Left ventricle myocardium inferior (tissue), 1 donor: ENCODE measurements around the gene RNF25. TPM values are rescaled to one million over a fixed set of nuclear protein-coding genes. Genes with fewer than 3 reads are reported as not detected.
"Not testable (repeated sequence)": the region's sequence is repeated elsewhere in the genome, so short reads cannot be mapped to it uniquely, and the experiment has no call there.

Source experiments
- DNase-seq: peaks from one replicate; pipeline ENCODE4 v3.0.0-alpha.2; 2020
- H3K27ac ChIP-seq: fragments of 200-600 bp; replicated peaks from 2 replicates; pipeline ENCODE4 v1.8.0; 2021
- H3K27me3 ChIP-seq: fragments of 200-600 bp; 2 replicates; pipeline ENCODE4 v1.8.0; 2021; ENCODE audit warnings: low read depth
- H3K36me3 ChIP-seq: fragments of 200-600 bp; 2 replicates; pipeline ENCODE4 v1.8.0; 2021
- H3K4me1 ChIP-seq: fragments of 200-600 bp; 2 replicates; pipeline ENCODE4 v1.8.0; 2021
- H3K4me3 ChIP-seq: fragments of 200-600 bp; 2 replicates; pipeline ENCODE4 v1.8.0; 2021; ENCODE audit warnings: mild to moderate bottlenecking, moderate library complexity
- H3K9me3 ChIP-seq: fragments of 200-600 bp; replicated peaks from 2 replicates; pipeline ENCODE4 v1.8.0; 2021
- CTCF ChIP-seq: fragments of 200-600 bp; IDR thresholded peaks from 2 replicates; pipeline ENCODE4 v1.8.0; 2021; ENCODE audit warnings: antibody characterized with exemption, mild to moderate bottlenecking, borderline replicate concordance
- intact Hi-C: fragments of 100-400 bp; cut with micrococcal nuclease; formaldehyde crosslinking; loops from one replicate; pipeline ENCODE4 v1.11.0; 2022
- total RNA-seq: library from RNA; stranded (reverse); fragmentation: NEBNext Ultra II Directional; extraction: Animal tissue kit (Norgen Biotek cat#: 25700); gene quantifications from one replicate; pipeline ENCODE4 v1.2.1, GENCODE V29; 2021
- donor health status: DM: no; HTN: yes; CAD: no; lungs with severe emphysema.

The RNF25 gene
- total RNA-seq, 1 donor from 2014 or later, result 14.7 TPM

- no peak for TF ChIP-seq CTCF
- no peaks in the 10 kb centered on the region for H3K27me3 ChIP-seq
- no peak overlapping the region for H3K4me3 ChIP-seq
- H3K27ac ChIP-seq, result no peak overlapping the region
- no peak for DNase-seq
- no peaks in the 10 kb centered on the region for H3K9me3 ChIP-seq
- intact Hi-C loops, result no loop called here
- H3K4me1 ChIP-seq, result no peaks in the 10 kb centered on the region
- H3K36me3 ChIP-seq, result peaks cover 42% of the 10 kb centered on the region
Measured at GRCh38 chr2:218701806-218702205, 30.0 kb upstream of the RNF25 start.

- DNase-seq, result no peak
- H3K36me3 ChIP-seq, result peaks cover 63% of the 10 kb centered on the region
- intact Hi-C loops, result no loop called here
Measured at GRCh38 chr2:218698885-218699284, 27.1 kb upstream of the RNF25 start.

GRCh38 chr2:218694405-218695145 is 22.8 kb upstream of the RNF25 start:
- Histone ChIP-seq H3K4me3 (no peak overlapping the region), H3K4me1 (peaks cover 4% of the 10 kb centered on the region), H3K27me3 (no peaks in the 10 kb centered on the region), H3K27ac (no peak overlapping the region), H3K36me3 (peaks cover 78% of the 10 kb centered on the region), H3K9me3 (no peaks in the 10 kb centered on the region)
- DNase-seq, result no peak
- intact Hi-C loops, result no loop called here
- no peak for TF ChIP-seq CTCF

More at GRCh38 chr2:218698885-218699284, 27.1 kb upstream of the RNF25 start:
- Histone ChIP-seq H3K27ac (no peak overlapping the region), H3K4me1 (no peaks in the 10 kb centered on the region), H3K9me3 (no peaks in the 10 kb centered on the region), H3K27me3 (no peaks in the 10 kb centered on the region), H3K4me3 (no peak overlapping the region)
- TF ChIP-seq CTCF, result no peak

- Histone ChIP-seq H3K27me3 (no peaks in the 10 kb centered on the region), H3K9me3 (no peaks in the 10 kb centered on the region), H3K27ac (no peak overlapping the region), H3K36me3 (peaks cover 64% of the 10 kb centered on the region), H3K4me3 (no peak overlapping the region), H3K4me1 (peaks cover 8% of the 10 kb centered on the region)
- no peak for TF ChIP-seq CTCF
- intact Hi-C loops, result no loop called here
- no peak for DNase-seq
Measured at GRCh38 chr2:218691234-218691633, 19.4 kb upstream of the RNF25 start.

DNA sequence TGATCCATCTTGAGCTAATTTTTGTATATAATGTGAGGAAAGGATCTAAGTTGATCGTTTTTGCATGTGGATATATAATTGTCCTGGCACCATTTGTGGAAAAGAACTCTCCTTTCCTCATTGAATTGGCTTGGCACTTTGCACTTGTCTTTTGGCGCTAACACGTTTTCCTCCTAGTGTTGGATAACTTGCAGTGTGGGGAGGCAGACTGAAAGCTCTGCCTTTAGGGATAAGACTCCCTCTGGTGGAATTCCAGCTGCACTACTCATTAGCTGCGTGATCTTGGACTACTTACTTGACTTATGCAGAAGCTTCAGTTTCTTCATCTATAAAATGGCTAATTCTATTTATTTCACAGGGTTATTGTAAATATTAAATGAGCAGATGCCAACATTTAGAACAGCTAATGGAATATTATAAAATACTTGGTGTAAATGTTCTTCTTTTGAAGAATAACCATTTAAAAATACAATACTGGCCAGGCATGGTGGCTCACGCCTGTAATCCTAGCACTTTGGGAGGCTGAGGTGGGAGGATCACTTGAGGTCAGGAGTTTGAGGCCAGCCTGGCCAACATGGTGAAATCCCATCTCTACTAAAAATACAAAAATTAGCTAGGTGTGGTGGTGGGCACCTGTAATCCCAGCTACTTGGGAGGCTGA is 15.7 kb upstream of the RNF25 start:
- H3K36me3 ChIP-seq, result peaks cover 40% of the 10 kb centered on the region
- peak; percentile 87 for TF ChIP-seq CTCF
- intact Hi-C loops, H3K27ac ChIP-seq, H3K4me1 ChIP-seq, DNase-seq, H3K27me3 ChIP-seq, H3K4me3 ChIP-seq, H3K9me3 ChIP-seq: not testable (repeated sequence)
